Gastroesophageal sphincter (tissue), 3 donors: ENCODE measurements around the gene TECPR2.

ENCODE experiments used
- EP300 ChIP-seq: sonication (generic); formaldehyde crosslinking; IDR thresholded peaks from one replicate; pipeline ENCODE4 v1.6.1; 2017; ENCODE audit warnings: antibody characterized with exemption, mild to moderate bottlenecking
- POLR2A ChIP-seq, 2 donors: fragments of 450-650 bp; IDR thresholded peaks; one replicate each; pipeline ENCODE4 v1.6.1; 2017; ENCODE audit warnings: antibody characterized with exemption in 2 of 2, mild to moderate bottlenecking in 2 of 2, moderate library complexity in 1 of 2
- POLR2AphosphoS5 ChIP-seq: sonication (generic); formaldehyde crosslinking; IDR thresholded peaks from one replicate; pipeline ENCODE4 v1.6.1; 2017; ENCODE audit warnings: antibody characterized with exemption
- TF ChIP-seq, protein P1 (sequence below), 4 experiments: fragments of 200-600 bp in 2 of 4; fragments of 450-650 bp in 2 of 4; sonication (generic) in 1 of 4; IDR thresholded peaks; one replicate each; pipeline ENCODE4 v1.5.1; 2017 to 2019; ENCODE audit warnings: antibody characterized with exemption in 4 of 4, mild to moderate bottlenecking in 2 of 4, moderate library complexity in 2 of 4

- TF ChIP-seq, protein P1, sequence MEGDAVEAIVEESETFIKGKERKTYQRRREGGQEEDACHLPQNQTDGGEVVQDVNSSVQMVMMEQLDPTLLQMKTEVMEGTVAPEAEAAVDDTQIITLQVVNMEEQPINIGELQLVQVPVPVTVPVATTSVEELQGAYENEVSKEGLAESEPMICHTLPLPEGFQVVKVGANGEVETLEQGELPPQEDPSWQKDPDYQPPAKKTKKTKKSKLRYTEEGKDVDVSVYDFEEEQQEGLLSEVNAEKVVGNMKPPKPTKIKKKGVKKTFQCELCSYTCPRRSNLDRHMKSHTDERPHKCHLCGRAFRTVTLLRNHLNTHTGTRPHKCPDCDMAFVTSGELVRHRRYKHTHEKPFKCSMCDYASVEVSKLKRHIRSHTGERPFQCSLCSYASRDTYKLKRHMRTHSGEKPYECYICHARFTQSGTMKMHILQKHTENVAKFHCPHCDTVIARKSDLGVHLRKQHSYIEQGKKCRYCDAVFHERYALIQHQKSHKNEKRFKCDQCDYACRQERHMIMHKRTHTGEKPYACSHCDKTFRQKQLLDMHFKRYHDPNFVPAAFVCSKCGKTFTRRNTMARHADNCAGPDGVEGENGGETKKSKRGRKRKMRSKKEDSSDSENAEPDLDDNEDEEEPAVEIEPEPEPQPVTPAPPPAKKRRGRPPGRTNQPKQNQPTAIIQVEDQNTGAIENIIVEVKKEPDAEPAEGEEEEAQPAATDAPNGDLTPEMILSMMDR (IDR thresholded peaks at IDR 0.05) = no peak
- no peak for TF ChIP-seq POLR2AphosphoS5
- TF ChIP-seq POLR2A (IDR thresholded peaks at IDR 0.05) = no peak
- no peak for TF ChIP-seq EP300
Observed at GRCh38 chr14:102473559-102473958, 110.8 kb downstream of the TECPR2 start.
